Neutrophil (primary cell): ENCODE results near the gene SLC17A9.

Source experiments
- H3K27ac ChIP-seq: fragments of 200-600 bp; sonication (generic); 2 replicates; pipeline ENCODE4 v1.5.1; 2016; ENCODE audit warnings: mild to moderate bottlenecking, moderate library complexity
- H3K27me3 ChIP-seq: fragments of 200-600 bp; sonication (generic); 2 replicates; pipeline ENCODE4 v1.6.0; 2016; ENCODE audit warnings: mild to moderate bottlenecking
- H3K36me3 ChIP-seq: fragments of 200-600 bp; sonication (generic); 2 replicates; pipeline ENCODE4 v1.5.1; 2017
- H3K4me1 ChIP-seq, 2 experiments: fragments of 200-600 bp in 1 of 2; sonication (generic) in 1 of 2; 1 replicate in 1 of 2; 2 replicates in 1 of 2; pipeline versions ENCODE4 v1.5.1 to v1.6.1; 2013 to 2016; ENCODE audit warnings: low read depth in 1 of 2, low read length in 1 of 2, mild to moderate bottlenecking in 1 of 2, moderate library complexity in 1 of 2; ENCODE audit not compliant: control insufficient read depth in 1 of 2, insufficient read depth in 1 of 2
- H3K4me3 ChIP-seq, 2 experiments: fragments of 200-600 bp in 1 of 2; sonication (generic) in 1 of 2; 1 replicate in 1 of 2; 2 replicates in 1 of 2; pipeline ENCODE4 v1.5.1; 2013 to 2016; ENCODE audit warnings: low read depth in 1 of 2, low read length in 1 of 2, mild to moderate bottlenecking in 1 of 2, moderate library complexity in 1 of 2
- H3K9me3 ChIP-seq: fragments of 200-600 bp; sonication (generic); 2 replicates; pipeline ENCODE4 v1.5.1; 2016
- CTCF ChIP-seq: fragments of 200-600 bp; sonication (generic); IDR thresholded peaks from 2 replicates; pipeline ENCODE4 v1.5.1; 2016; ENCODE audit warnings: antibody characterized with exemption

The SLC17A9 gene

GRCh38 chr20:62966212-62967148 lies 14.0 kb downstream of the SLC17A9 start:
- Histone ChIP-seq H3K4me1 (no peaks in the 10 kb centered on the region), H3K4me3 (no peak overlapping the region), H3K9me3 (no peaks in the 10 kb centered on the region), H3K27ac (no peak overlapping the region), H3K36me3 (peaks cover 17% of the 10 kb centered on the region), H3K27me3 (peaks cover 30% of the 10 kb centered on the region)
- TF ChIP-seq CTCF, result no peak

GRCh38 chr20:62967149-62967501 lies 14.6 kb downstream of the SLC17A9 start:
- H3K27ac ChIP-seq, result no peak overlapping the region
- H3K27me3 ChIP-seq, result peaks cover 36% of the 10 kb centered on the region
- H3K36me3 ChIP-seq, result peaks cover 16% of the 10 kb centered on the region
- no peaks in the 10 kb centered on the region for H3K9me3 ChIP-seq
- no peak for TF ChIP-seq CTCF
- no peak overlapping the region for H3K4me3 ChIP-seq
- no peaks in the 10 kb centered on the region for H3K4me1 ChIP-seq

- TF ChIP-seq CTCF, result no peak
- H3K27me3 ChIP-seq, result peaks cover 43% of the 10 kb centered on the region
- no peaks in the 10 kb centered on the region for H3K9me3 ChIP-seq
- H3K4me1 ChIP-seq, result peaks cover 0 to 7% of the 10 kb centered on the region in 2 experiments
- H3K4me3 ChIP-seq, result no peak overlapping the region
- H3K27ac ChIP-seq, result no peak overlapping the region
- peaks cover 10% of the 10 kb centered on the region for H3K36me3 ChIP-seq
Observed at GRCh38 chr20:62967628-62968351, 15.3 kb downstream of the SLC17A9 start.

GRCh38 chr20:62968378-62969178 lies 16.1 kb downstream of the SLC17A9 start:
- H3K4me1 ChIP-seq, result peaks cover 0 to 8% of the 10 kb centered on the region in 2 experiments
- H3K27ac ChIP-seq, result no peak overlapping the region
- peaks cover 9% of the 10 kb centered on the region for H3K36me3 ChIP-seq
- no peaks in the 10 kb centered on the region for H3K9me3 ChIP-seq
- no peak for TF ChIP-seq CTCF
- no peak overlapping the region for H3K4me3 ChIP-seq
- peaks cover 51% of the 10 kb centered on the region for H3K27me3 ChIP-seq

- H3K9me3 ChIP-seq, result no peaks in the 10 kb centered on the region
- H3K27me3 ChIP-seq, result peaks cover 58% of the 10 kb centered on the region
- TF ChIP-seq CTCF, result no peak
- H3K27ac ChIP-seq, result no peak overlapping the region
- H3K4me1 ChIP-seq, result peaks cover 0 to 8% of the 10 kb centered on the region in 2 experiments
- peaks cover 2% of the 10 kb centered on the region for H3K36me3 ChIP-seq
- H3K4me3 ChIP-seq, result no peak overlapping the region
Observed at GRCh38 chr20:62969179-62969760, 16.8 kb downstream of the SLC17A9 start.
